Epithelial cell of prostate (primary cell): ENCODE results near the gene C16orf74.

Source experiments
- DNase-seq: peaks from one replicate; pipeline ENCODE4 v3.0.0-alpha.2; 2011; ENCODE audit warnings: low read depth, low spot score
- H3K27ac ChIP-seq: fragments of 450-650 bp; 2 replicates; pipeline ENCODE4 v1.5.1; 2017; ENCODE audit warnings: mild to moderate bottlenecking

Gene C16orf74

DNA sequence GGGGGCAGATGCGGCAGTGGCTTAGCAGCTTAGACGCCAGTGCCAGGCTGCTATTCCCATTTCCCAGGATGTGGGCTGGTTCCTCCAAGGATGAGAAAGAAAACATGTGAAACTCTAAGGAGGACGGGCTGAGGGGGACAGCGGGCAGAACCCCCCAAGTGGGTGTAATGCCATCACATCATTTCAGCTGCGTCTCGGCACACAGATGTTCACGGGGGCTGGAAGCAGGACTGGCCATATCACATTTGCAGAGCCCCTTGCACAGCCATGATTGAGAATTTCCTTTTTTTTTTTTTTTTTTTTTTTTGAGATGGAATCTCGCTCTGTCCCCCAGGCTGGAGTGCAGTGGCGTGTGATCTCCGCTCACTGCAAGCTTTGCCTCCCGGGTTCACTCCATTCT, 46.9 kb downstream of the C16orf74 start:
- H3K27ac ChIP-seq, result no peak overlapping the region
- no peak for DNase-seq

DNA sequence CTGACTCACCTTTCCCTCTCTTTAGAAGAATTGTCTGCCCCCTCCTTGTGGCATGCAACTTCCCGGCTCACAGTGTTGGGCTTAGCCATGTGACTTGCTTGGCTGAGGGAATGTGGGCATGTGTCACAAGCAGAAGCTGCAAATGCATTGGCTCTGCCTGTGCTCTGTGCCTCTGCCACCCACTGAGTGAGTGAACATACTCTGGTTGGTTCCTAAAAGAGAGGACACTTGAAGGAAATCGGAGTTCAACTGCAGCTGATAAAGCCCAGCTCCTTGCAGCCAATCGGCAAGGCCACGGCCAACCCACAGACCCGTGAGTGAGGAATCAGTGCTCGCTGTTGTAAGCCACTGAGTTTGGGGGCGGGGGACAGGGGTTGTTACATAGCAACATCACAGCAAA, 51.3 kb downstream of the C16orf74 start:
- H3K27ac ChIP-seq, result no peak overlapping the region
- DNase-seq, result no peak

DNA sequence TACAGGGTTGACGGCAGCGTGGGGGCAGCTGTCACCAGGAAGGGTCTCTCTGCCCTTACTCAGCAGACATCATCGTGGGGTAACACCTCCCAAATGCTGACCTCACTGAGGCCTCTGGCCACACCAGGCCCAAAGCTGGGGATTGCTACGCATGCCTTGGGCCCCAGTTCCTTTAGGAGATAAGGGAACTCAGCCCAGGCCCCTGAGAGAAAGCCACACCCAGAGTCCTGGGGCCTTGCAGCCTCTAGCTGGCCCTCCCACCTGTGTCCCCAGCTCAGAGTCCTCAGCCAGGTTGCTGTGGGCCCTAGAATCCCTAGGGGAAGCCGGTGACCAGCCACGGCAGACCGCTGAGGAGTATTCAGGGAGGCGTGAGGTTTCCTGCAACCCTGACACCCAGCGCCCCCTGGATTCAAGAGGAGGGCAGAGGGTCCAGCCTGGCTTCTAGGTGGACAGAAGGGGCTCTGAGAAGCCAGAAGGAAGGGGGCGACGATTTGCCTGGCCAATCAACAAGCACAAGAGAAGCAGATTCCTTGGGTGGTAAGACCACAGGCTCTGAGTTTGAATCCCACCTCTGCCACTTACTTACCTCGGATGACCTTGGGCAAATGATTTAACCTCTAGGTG, 51.8 kb downstream of the C16orf74 start:
- DNase-seq, result no peak
- no peak overlapping the region for H3K27ac ChIP-seq

DNA sequence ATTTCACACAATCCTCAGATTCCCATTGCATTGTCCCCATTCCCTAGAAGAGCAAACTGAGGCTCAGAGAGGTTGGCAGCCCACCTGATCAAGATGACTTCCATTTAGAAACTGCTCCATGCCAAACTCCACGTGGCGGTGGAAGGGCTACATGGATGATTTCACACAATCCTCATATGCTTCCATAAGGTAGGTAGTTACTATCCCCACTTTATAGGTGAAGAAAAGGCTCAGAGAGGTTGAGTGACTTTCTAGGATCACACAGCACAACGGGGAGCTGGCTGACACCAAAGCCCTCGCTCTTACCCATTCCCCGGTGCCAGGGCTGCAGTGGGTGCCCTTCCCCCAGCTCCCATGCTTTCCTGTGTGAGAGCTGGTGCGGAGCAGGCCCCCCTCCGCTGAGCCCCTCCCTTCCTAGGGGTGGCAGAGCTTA, 52.4 kb downstream of the C16orf74 start:
- no peak overlapping the region for H3K27ac ChIP-seq
- no peak for DNase-seq

GRCh38 chr16:85697431-85697830, 53.5 kb downstream of the C16orf74 start:
- DNase-seq, result no peak
- H3K27ac ChIP-seq, result peak overlapping the region; percentile 39

DNA sequence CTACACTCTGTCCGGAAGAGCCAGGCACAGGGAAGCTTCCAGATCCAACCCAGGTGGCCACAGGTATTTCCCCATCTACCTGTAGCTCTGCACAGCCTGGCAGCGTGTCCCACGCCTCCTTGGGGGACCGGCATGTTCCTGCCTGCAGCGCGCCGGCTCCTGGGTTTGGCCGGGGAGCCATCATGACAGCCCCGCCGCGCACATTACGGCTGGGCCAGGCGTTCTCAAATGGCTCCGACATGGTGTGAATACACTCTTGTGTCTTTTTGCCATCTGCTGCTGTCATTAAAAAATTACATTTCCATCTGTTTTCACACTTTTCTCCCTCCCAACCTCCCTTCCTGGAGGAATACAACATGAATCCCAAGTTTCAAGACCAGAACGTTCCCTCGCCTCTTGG, 54.1 kb downstream of the C16orf74 start:
- DNase-seq, result no peak
- peak overlapping the region; percentile 39 for H3K27ac ChIP-seq

GRCh38 chr16:85695196-85696128, 55.4 kb downstream of the C16orf74 start:
- no peak overlapping the region for H3K27ac ChIP-seq
- no peak for DNase-seq

GRCh38 chr16:85690469-85691064, 60.3 kb downstream of the C16orf74 start:
- no peak overlapping the region for H3K27ac ChIP-seq
- DNase-seq, result no peak

GRCh38 chr16:85689950-85690320, 61.0 kb downstream of the C16orf74 start:
- no peak overlapping the region for H3K27ac ChIP-seq
- DNase-seq, result no peak

GRCh38 chr16:85689285-85689949, 61.5 kb downstream of the C16orf74 start:
- H3K27ac ChIP-seq, result no peak overlapping the region
- DNase-seq, result no peak

DNA sequence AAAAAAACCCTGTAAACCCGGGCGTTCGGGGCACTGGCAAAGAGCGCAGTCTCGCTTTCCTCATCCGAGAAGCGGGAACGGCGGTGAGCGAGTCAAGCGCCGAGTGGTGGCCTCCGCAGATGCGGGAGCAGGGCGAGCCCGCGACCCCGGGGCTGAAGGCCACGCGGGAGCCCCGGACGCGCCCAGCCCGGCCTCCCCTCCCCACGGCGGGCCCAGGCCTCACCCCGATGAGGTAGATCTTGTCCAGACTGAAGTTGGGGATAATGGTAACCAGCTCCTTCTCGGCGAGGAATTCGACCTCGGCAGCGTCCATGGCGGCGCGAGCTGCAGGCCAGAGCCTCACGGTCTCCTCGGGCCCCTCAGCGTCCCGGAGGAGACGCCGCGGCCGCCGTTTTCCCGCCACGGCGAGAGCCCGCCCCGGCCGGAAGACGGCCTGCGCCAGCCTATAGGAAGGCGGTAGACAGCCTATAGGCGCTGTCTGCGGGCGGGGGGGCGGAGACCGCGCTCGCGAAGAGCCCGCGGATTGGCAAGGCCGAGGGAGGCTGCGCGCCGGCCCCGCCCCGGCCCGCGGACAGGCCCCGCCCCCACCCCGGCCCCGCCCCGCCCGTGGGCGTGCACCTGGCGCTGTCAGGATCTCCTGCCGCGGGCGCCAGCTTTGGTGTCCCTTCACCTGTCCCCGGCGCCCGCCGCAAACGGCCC, 62.2 kb downstream of the C16orf74 start, which contains the start of gene GINS2:
TSS of gene GINS2 (minus strand) at position 369 of the 699 bp plus-strand sequence. CDS start at position 313, 56 bp downstream.
- peak; percentile 60 for DNase-seq
- no peak within 1 kb of the TSS for H3K27ac ChIP-seq

GRCh38 chr16:85687651-85688471, 63.0 kb downstream of the C16orf74 start:
- no peak for DNase-seq
- H3K27ac ChIP-seq, result no peak overlapping the region

- DNase-seq, result no peak
- no peak overlapping the region for H3K27ac ChIP-seq
These were observed 63.8 kb downstream of the C16orf74 start for GRCh38 chr16:85686912-85687591.

DNA sequence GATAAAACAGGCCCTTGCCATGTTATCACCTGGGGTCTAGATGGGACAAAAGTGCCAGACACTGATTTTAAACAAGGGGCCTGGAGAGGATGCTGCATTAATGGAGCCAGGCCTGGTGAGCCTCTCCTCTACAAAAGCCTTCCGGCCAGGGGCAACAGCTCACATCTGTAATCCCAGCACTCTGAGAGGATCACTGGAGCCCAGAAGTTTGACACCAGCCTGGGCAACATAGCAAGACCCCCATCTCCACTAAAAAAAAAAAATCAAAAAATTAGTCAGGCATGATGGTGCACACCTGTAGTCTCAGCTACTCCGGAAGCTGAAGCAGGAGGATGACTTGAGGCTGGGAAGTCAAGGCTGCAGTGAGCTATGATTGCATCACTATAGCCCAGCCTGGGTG, 65.6 kb downstream of the C16orf74 start:
- no peak overlapping the region for H3K27ac ChIP-seq
- no peak for DNase-seq

DNA sequence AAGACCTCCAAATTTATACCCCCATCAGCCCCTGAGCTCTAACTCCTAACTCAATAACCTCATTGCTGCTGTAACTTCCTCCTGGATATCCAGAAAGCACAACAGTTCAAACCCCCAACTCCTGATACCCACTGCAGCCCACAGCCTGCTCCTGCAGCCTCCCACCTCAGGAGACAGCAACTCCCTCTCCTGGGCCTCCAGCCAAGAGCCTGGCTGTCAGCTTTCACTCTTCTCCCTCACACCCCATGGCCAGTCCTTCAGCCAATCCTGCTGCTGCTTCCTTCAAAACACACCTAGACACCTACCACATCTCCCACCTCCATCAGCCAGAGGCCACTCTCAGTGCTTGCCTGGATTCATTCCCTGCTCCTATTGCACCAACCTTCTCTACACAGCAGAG, 67.5 kb downstream of the C16orf74 start:
- no peak overlapping the region for H3K27ac ChIP-seq
- DNase-seq, result no peak

DNA sequence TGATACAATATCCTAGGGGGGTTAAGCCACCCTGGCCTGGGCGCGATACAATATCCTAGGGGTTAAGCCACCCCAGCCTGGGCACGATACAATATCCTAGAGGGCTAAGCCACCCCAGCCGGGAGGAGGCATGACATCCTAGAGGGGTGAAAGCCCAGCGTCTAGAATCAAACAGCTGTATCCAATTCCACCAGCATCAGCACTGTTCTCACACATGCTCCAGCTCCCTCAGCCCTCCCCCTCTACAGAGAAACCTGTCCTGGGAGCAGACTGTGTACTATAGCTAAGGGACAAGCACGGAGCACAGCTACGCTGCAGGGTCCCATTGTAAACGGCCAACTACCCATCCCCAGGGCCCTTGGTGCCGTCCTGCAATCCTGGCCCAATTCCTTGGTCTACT, 68.4 kb downstream of the C16orf74 start:
- H3K27ac ChIP-seq, result no peak overlapping the region
- no peak for DNase-seq

DNA sequence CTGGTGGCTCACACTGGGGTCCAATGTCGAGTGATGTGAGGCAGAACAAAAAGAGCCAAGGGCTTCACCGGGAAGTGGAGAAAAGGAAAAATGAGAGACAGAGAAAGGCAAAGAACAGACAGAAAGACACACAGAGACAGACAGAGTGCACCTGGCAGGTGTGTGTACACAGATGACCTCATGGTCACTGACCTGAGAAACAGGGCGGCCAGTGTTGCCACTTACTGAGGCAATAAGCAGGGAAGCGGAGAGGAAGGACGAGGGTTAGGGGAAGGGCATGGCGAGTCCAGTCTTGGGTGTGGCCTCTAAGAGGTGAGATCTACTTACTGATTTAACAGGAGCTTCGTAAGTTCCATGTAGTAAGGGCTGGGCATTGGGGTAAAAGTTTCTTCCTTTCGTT, 69.6 kb downstream of the C16orf74 start:
- DNase-seq, result no peak
- no peak overlapping the region for H3K27ac ChIP-seq

DNA sequence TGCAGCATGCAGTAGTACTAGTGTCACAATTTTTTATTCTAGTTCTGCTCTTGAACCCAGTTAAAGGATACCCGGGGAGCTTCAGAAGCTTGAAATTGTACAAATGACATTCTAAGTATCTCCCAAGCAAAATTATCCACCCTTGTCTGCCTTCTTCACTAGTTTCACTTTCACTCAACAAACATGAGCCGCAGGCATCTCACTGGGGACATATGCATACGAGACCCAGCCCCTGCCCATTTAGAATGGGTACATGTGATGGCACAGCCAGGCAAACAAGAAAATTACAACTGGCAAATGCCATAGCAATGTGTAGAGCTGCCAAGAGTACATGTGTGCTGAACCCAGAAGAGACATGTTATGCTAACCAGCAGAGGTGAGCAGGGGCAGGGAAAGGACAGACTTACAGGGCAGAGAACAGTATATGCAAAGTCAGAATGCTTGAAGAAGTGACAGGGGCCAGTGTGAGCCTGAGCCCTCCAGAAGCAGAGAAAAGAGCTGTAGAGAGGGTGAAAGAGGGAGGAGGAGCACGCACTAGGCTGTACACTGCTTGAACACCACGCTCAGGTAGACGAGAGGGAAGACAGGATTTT, 70.4 kb downstream of the C16orf74 start:
- no peak for DNase-seq
- no peak overlapping the region for H3K27ac ChIP-seq
